Panc1 (cell line): ENCODE results near the gene RAI14. TPM values are rescaled to one million over a fixed set of nuclear protein-coding genes. Genes with fewer than 3 reads are reported as not detected.

Experiments used
- ATAC-seq: fragments of 200-7000 bp; cut with Tn5 transposase; 2 replicates; pipeline ENCODE4 v1.9.1; 2020; ENCODE audit warnings: mild to moderate bottlenecking, moderate library complexity
- BruUV-seq: library from RNA; stranded (reverse); fragments of 400-500 nt; replicated peaks from 2 replicates; lab custom pipeline; 2021; lab: Mats Ljungman, UMichigan
- CTCF ChIA-PET: fragments of 300-600 bp; sonication (Branson Sonifier 250); formaldehyde crosslinking; loops from one replicate; lab custom pipeline; 2022; ENCODE audit warnings: antibody characterized with exemption; lab: Charles Lee
- POLR2A ChIA-PET: fragments of 300-600 bp; sonication (Branson Sonifier 250); formaldehyde crosslinking; loops from one replicate; lab custom pipeline; 2022; ENCODE audit warnings: antibody characterized with exemption; lab: Charles Lee
- DNase-seq: peaks from one replicate; pipeline ENCODE4 v3.0.0-alpha.2; 2010; ENCODE audit warnings: low read depth, low spot score
- H3K27ac ChIP-seq: 2 replicates; pipeline ENCODE4 v1.5.1; 2011; ENCODE audit warnings: mild to moderate bottlenecking, low read length, inconsistent platforms
- H3K27me3 ChIP-seq: fragments of 200-500 bp; sonication (Bioruptor generic); 2 replicates; pipeline ENCODE4 v1.6.0; 2014; ENCODE audit warnings: low read length, inconsistent platforms; ENCODE audit not compliant: control insufficient read depth, insufficient read depth
- H3K36me3 ChIP-seq: fragments of 200-500 bp; sonication (Bioruptor generic); 2 replicates; pipeline ENCODE4 v1.5.1; 2014; ENCODE audit warnings: inconsistent platforms, mild to moderate bottlenecking, low read length, moderate library complexity; ENCODE audit not compliant: control insufficient read depth, insufficient read depth
- H3K4me1 ChIP-seq: 2 replicates; pipeline ENCODE4 v1.5.1; 2011; ENCODE audit warnings: inconsistent platforms, mild to moderate bottlenecking, low read length, moderate library complexity; ENCODE audit not compliant: control insufficient read depth, insufficient read depth
- H3K4me3 ChIP-seq, 2 experiments: 2 replicates each; pipeline ENCODE4 v1.5.1; 2011 to 2012; ENCODE audit warnings: low read depth in 2 of 2, low read length in 2 of 2, mild to moderate bottlenecking in 2 of 2, inconsistent platforms in 1 of 2, moderate library complexity in 1 of 2
- H3K9me3 ChIP-seq: fragments of 200-500 bp; sonication (Bioruptor generic); 2 replicates; pipeline ENCODE4 v1.5.1; 2014; ENCODE audit warnings: low read depth, mild to moderate bottlenecking, inconsistent platforms, low read length, moderate library complexity; ENCODE audit not compliant: control insufficient read depth, insufficient read depth
- POLR2AphosphoS5 ChIP-seq: IDR thresholded peaks from 2 replicates; pipeline ENCODE4 v1.6.1; 2012; ENCODE audit warnings: mild to moderate bottlenecking, low read depth, low read length, moderate library complexity
- SIN3A ChIP-seq: IDR thresholded peaks from 2 replicates; pipeline ENCODE4 v1.6.1; 2012; ENCODE audit warnings: low read depth, mild to moderate bottlenecking, low read length, moderate library complexity, borderline replicate concordance; ENCODE audit not compliant: insufficient read depth
- TCF7L2 ChIP-seq: IDR thresholded peaks from 2 replicates; pipeline ENCODE4 v1.6.1; 2011; ENCODE audit warnings: mild to moderate bottlenecking, low read depth, low read length, inconsistent platforms
- in situ Hi-C: cut with HindIII; loops from 2 replicates; pipeline ENCODE4 v1.10.0; 2016; ENCODE audit warnings: low sequenced_read_pairs, low pct_unique_long_range_greater_than_20kb
- intact Hi-C: fragments of 100-400 bp; cut with micrococcal nuclease; formaldehyde crosslinking; loops from one replicate; pipeline ENCODE4 v1.10.0; 2022; ENCODE audit not compliant: unreplicated experiment
- total RNA-seq: library from RNA; stranded (reverse); gene quantifications from one replicate; pipeline ENCODE4 v1.2.1, GENCODE V29; 2021; ENCODE audit not compliant: unreplicated experiment
- TF ChIP-seq, protein P1 (sequence below): fragments of 450-650 bp; IDR thresholded peaks from 2 replicates; pipeline ENCODE4 v1.5.1; 2017; ENCODE audit warnings: mild to moderate bottlenecking
- TF ChIP-seq, protein P2 (sequence below), 2 experiments: IDR thresholded peaks; 2 replicates each; pipeline ENCODE4 v1.6.1; 2011 to 2012; ENCODE audit warnings: low read depth in 2 of 2, control low read depth in 1 of 2, low read length in 1 of 2, mild to moderate bottlenecking in 1 of 2, moderate library complexity in 1 of 2; ENCODE audit not compliant: insufficient read depth in 1 of 2

RAI14 gene
- total RNA-seq, 1 experiment from 2014 or later, result 18.5 TPM

DNA sequence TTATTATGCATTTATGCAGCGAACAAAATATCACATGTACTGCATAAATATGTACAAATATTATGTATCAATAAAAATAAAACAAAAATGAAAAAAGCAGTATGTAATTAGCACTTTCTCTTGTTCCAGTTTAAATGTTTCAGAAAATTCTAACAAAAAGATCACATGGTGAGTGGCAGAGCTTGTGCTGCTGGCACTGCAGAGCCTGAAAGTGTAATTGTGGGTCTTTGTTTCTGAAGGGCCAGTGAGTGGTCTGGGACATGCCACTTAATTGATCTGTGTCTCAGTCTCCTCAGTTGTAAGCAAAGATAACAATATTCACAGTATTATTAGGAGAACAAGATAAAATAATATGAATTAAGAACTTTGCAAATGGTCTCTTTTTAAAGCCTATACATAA, 39.5 kb upstream of the RAI14 start:
- H3K4me1 ChIP-seq, result no peaks in the 10 kb centered on the region
- in situ Hi-C loops (no loop called here), intact Hi-C loops (no loop called here)
- TF ChIP-seq, protein P1, sequence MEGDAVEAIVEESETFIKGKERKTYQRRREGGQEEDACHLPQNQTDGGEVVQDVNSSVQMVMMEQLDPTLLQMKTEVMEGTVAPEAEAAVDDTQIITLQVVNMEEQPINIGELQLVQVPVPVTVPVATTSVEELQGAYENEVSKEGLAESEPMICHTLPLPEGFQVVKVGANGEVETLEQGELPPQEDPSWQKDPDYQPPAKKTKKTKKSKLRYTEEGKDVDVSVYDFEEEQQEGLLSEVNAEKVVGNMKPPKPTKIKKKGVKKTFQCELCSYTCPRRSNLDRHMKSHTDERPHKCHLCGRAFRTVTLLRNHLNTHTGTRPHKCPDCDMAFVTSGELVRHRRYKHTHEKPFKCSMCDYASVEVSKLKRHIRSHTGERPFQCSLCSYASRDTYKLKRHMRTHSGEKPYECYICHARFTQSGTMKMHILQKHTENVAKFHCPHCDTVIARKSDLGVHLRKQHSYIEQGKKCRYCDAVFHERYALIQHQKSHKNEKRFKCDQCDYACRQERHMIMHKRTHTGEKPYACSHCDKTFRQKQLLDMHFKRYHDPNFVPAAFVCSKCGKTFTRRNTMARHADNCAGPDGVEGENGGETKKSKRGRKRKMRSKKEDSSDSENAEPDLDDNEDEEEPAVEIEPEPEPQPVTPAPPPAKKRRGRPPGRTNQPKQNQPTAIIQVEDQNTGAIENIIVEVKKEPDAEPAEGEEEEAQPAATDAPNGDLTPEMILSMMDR, result no peak
- TF ChIP-seq, protein P2, sequence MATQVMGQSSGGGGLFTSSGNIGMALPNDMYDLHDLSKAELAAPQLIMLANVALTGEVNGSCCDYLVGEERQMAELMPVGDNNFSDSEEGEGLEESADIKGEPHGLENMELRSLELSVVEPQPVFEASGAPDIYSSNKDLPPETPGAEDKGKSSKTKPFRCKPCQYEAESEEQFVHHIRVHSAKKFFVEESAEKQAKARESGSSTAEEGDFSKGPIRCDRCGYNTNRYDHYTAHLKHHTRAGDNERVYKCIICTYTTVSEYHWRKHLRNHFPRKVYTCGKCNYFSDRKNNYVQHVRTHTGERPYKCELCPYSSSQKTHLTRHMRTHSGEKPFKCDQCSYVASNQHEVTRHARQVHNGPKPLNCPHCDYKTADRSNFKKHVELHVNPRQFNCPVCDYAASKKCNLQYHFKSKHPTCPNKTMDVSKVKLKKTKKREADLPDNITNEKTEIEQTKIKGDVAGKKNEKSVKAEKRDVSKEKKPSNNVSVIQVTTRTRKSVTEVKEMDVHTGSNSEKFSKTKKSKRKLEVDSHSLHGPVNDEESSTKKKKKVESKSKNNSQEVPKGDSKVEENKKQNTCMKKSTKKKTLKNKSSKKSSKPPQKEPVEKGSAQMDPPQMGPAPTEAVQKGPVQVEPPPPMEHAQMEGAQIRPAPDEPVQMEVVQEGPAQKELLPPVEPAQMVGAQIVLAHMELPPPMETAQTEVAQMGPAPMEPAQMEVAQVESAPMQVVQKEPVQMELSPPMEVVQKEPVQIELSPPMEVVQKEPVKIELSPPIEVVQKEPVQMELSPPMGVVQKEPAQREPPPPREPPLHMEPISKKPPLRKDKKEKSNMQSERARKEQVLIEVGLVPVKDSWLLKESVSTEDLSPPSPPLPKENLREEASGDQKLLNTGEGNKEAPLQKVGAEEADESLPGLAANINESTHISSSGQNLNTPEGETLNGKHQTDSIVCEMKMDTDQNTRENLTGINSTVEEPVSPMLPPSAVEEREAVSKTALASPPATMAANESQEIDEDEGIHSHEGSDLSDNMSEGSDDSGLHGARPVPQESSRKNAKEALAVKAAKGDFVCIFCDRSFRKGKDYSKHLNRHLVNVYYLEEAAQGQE (IDR thresholded peaks at IDR 0.05; ENCODE audit: insufficient read depth in 1 of 2, low read depth in 2 of 2, low read length in 1 of 2), result no peak
- no peak for TF ChIP-seq TCF7L2
- no peak for TF ChIP-seq SIN3A
- TF ChIP-seq POLR2AphosphoS5, result no peak
- CTCF ChIA-PET, result no interaction called here
- no peak overlapping the region for H3K27ac ChIP-seq
- H3K4me3 ChIP-seq, result no peak overlapping the region
- no peaks in the 10 kb centered on the region for H3K27me3 ChIP-seq
- H3K9me3 ChIP-seq, result no peaks in the 10 kb centered on the region
- BruUV-seq, result no TSS peak
- POLR2A ChIA-PET, result interaction anchor here (0.5 kb wide), 1 partner anchor 10 kb away, joined by 4 read pairs; no protein-coding TSS in a partner anchor
- no peak for DNase-seq
- no peaks in the 10 kb centered on the region for H3K36me3 ChIP-seq
- ATAC-seq, result no peak

DNA sequence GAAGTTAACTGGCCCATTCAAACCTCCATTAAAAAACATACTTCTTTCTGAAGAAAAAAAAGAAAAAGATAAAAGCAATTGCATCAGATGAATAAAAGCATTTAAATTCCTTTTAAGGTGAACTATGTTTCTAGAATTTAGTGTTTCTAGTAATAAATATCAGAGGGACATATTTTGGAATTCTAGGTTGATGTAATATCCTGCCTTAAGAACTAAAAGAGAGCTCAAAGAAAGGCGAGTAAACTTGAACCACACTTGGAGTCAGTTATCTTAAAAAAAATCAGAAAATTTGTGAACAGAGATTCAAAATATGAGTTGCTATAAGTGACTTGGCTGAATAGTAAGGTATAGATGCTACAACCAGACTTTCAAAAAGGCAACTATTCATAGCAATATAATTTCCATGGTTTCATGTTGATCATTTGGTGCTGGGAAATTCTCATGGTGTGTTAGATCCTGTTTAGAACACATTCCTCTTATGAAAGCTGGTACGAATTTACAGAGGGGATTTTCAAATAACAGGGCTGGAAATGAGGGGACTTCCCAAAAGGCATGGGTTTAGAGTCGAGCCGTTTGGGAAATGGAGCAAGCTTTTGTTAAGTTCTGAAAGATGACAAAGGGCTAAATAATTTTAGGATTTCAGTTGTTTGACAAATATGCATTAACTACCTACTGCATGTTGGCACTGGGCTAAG, 37.6 kb upstream of the RAI14 start:
- H3K4me3 ChIP-seq, result no peak overlapping the region
- H3K4me1 ChIP-seq, result no peaks in the 10 kb centered on the region
- ChIA-PET POLR2A (interaction anchor here (0.6 to 0.8 kb wide), 2 partner anchors 146 to 225 kb away, joined by 3 to 4 read pairs; no protein-coding TSS in a partner anchor), CTCF (no interaction called here)
- in situ Hi-C loops, result no loop called here
- no peaks in the 10 kb centered on the region for H3K27me3 ChIP-seq
- ATAC-seq (no peak), DNase-seq (no peak)
- BruUV-seq, result no TSS peak
- TF ChIP-seq POLR2AphosphoS5 (no peak), SIN3A (no peak), TCF7L2 (no peak)
- TF ChIP-seq, protein P2 (IDR thresholded peaks at IDR 0.05; ENCODE audit: insufficient read depth in 1 of 2, low read depth in 2 of 2, low read length in 1 of 2), result no peak
- TF ChIP-seq, protein P1, result no peak
- H3K27ac ChIP-seq, result no peak overlapping the region
- no peaks in the 10 kb centered on the region for H3K36me3 ChIP-seq
- no peaks in the 10 kb centered on the region for H3K9me3 ChIP-seq
- intact Hi-C loops, result no loop called here
